Gastrocnemius medialis (tissue), 4 donors: ENCODE measurements around the gene SIK3. TPM values are rescaled to one million over a fixed set of nuclear protein-coding genes. Genes with fewer than 3 reads are reported as not detected.

Experiments
- ATAC-seq, 2 donors: fragments of 150-250 bp; one replicate each; pipeline ENCODE4 v1.9.1; 2016
- DNase-seq, 2 donors: peaks; one replicate each; pipeline ENCODE4 v3.0.0-alpha.2; 2019
- H3K27ac ChIP-seq, 4 donors: fragments of 200-600 bp; sonication (generic); 1 replicate in 1 of 4; 2 replicates in 3 of 4; pipeline ENCODE4 v1.5.1; 2016 to 2018; ENCODE audit warnings: mild to moderate bottlenecking in 2 of 4, moderate library complexity in 1 of 4
- H3K27me3 ChIP-seq, 3 donors: fragments of 200-600 bp; sonication (generic) in 2 of 3; 1 replicate in 1 of 3; 2 replicates in 2 of 3; pipeline versions ENCODE4 v1.5.1 to v1.6.0; 2016 to 2019; ENCODE audit warnings: mild to moderate bottlenecking in 1 of 3, moderate library complexity in 1 of 3
- H3K36me3 ChIP-seq, 2 donors: fragments of 200-600 bp; sonication (generic) in 1 of 2; one replicate each; pipeline ENCODE4 v1.5.1; 2017 to 2018
- H3K4me1 ChIP-seq, 2 donors: fragments of 200-600 bp; sonication (generic) in 1 of 2; one replicate each; pipeline ENCODE4 v1.5.1; 2016 to 2017; ENCODE audit warnings: mild to moderate bottlenecking in 2 of 2
- H3K4me3 ChIP-seq, 4 donors: fragments of 200-600 bp; sonication (generic) in 3 of 4; 1 replicate in 1 of 4; 2 replicates in 3 of 4; pipeline ENCODE4 v1.5.1; 2016 to 2019; ENCODE audit warnings: mild to moderate bottlenecking in 2 of 4
- H3K9me3 ChIP-seq, 3 donors: fragments of 200-600 bp; sonication (generic) in 2 of 3; 1 replicate in 1 of 3; 2 replicates in 2 of 3; pipeline ENCODE4 v1.5.1; 2016 to 2019
- POLR2A ChIP-seq, 2 donors: fragments of 450-650 bp; IDR thresholded peaks; one replicate each; pipeline ENCODE4 v1.6.1; 2017; ENCODE audit warnings: antibody characterized with exemption in 2 of 2, mild to moderate bottlenecking in 2 of 2, moderate library complexity in 2 of 2
- in situ Hi-C, 4 donors: fragments of 200-750 bp; cut with MboI; loops; one replicate each; pipeline versions ENCODE4 v1.15.0 to v1.8.0; 2017; ENCODE audit warnings: low sequenced_read_pairs in 4 of 4
- intact Hi-C: fragments of 100-400 bp; cut with DNase I; formaldehyde crosslinking; loops from one replicate; pipeline ENCODE4 v1.15.1; 2023; ENCODE audit warnings: low total_unique reads
- total RNA-seq, 4 donors: library from RNA; depleted of rRNA; stranded (reverse); fragments of >200 nt; gene quantifications; one replicate each; pipeline versions ENCODE4 v1.1.0 to v1.2.3, GENCODE V29; 2016
- TF ChIP-seq, protein P1 (sequence below), 5 experiments: fragments of 450-650 bp in 3 of 5; fragments of 200-600 bp in 2 of 5; sonication (generic) in 2 of 5; IDR thresholded peaks in 4 of 5; conservative IDR thresholded peaks in 1 of 5; 1 replicate in 4 of 5; 2 replicates in 1 of 5; pipeline ENCODE4 v1.5.1; 2016 to 2019; ENCODE audit warnings: antibody characterized with exemption in 5 of 5, mild to moderate bottlenecking in 3 of 5, moderate library complexity in 3 of 5

The SIK3 gene
- total RNA-seq, 4 donors from 2014 or later = 34.4 to 42.4 (median 37.2) TPM

DNA sequence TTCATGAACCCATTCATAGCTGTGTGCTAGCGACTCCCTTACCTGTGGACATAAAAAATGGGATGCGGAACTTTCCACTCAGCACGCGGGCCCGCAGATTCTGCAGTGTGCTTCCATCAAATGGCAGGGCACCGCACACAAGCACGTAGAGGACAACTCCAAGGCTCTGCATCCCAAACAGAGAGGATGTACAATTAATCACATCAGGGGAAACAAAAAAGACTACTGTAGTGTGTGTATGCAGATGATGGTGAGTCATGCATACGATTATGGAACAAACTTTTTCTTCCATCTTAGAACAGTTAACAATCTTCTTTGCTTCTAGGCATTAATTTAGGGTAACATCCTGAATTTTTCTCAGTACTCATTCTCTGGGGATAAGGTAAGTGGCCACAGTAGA lies 202.0 kb downstream of the SIK3 start:
- H3K9me3 ChIP-seq = no peaks in the 10 kb centered on the region
- TF ChIP-seq POLR2A (IDR thresholded peaks at IDR 0.05) = no peak
- TF ChIP-seq, protein P1, sequence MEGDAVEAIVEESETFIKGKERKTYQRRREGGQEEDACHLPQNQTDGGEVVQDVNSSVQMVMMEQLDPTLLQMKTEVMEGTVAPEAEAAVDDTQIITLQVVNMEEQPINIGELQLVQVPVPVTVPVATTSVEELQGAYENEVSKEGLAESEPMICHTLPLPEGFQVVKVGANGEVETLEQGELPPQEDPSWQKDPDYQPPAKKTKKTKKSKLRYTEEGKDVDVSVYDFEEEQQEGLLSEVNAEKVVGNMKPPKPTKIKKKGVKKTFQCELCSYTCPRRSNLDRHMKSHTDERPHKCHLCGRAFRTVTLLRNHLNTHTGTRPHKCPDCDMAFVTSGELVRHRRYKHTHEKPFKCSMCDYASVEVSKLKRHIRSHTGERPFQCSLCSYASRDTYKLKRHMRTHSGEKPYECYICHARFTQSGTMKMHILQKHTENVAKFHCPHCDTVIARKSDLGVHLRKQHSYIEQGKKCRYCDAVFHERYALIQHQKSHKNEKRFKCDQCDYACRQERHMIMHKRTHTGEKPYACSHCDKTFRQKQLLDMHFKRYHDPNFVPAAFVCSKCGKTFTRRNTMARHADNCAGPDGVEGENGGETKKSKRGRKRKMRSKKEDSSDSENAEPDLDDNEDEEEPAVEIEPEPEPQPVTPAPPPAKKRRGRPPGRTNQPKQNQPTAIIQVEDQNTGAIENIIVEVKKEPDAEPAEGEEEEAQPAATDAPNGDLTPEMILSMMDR (IDR thresholded peaks at IDR 0.05 in 4 of 5, conservative IDR thresholded peaks at IDR 0.05 in 1 of 5) = no peak
- DNase-seq = no peak
- H3K27me3 ChIP-seq = no peaks in the 10 kb centered on the region
- no peak overlapping the region for H3K4me3 ChIP-seq
- no peak for ATAC-seq
- H3K4me1 ChIP-seq = peaks cover 8 to 15% of the 10 kb centered on the region in 2 donors
- in situ Hi-C loops (loop anchor here in 1 of 4 donors (25.0 kb wide), 1 partner anchor 341 kb away; the partner anchor contains the start of genes PCSK7 and RNF214), intact Hi-C loops (no loop called here)
- no peak overlapping the region for H3K27ac ChIP-seq
- peaks cover 0 to 16% of the 10 kb centered on the region in 2 donors for H3K36me3 ChIP-seq

DNA sequence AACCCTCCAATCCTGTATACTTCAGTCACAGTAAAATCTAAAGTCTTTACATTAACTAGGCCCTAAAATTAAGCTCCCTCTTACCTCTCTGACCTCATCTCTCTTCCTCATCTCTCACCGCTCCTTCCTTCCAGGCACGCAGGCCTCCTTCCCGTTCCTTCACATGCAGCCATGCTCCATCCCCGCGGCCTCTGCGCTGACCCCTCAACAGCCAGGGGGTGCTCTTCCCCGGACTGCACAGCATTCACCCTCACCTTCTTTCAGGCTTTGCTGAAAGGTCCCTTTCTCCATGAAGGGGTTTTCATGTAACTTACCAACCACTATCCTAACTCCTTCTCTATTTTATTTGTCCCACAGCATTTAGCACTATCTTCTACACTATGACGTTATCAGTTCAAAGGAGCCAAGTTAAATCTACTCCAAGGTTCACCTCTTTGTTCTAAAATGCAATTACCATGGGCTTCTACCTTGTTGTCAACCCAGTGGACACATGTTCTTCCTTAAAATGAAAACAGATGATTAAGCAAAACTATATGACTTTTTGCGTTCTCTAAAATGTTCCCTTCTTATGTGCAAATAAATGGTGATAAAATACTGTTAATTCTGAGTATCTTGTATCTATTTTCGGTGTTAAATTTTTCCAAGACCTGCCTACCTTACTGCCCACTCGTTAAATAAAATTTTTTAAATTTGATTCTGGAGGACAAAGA lies 203.0 kb downstream of the SIK3 start:
- peaks cover 0 to 5% of the 10 kb centered on the region in 2 donors for H3K4me1 ChIP-seq
- in situ Hi-C loops = loop anchor here in 1 of 4 donors (25.0 kb wide), 1 partner anchor 342 kb away; the partner anchor contains the start of genes PCSK7 and RNF214
- no peaks in the 10 kb centered on the region for H3K9me3 ChIP-seq
- ATAC-seq = no peak
- TF ChIP-seq, protein P1 (IDR thresholded peaks at IDR 0.05 in 4 of 5, conservative IDR thresholded peaks at IDR 0.05 in 1 of 5) = peak in 3 of 5 experiments; percentile 19 to 48 (median 32)
- TF ChIP-seq POLR2A (IDR thresholded peaks at IDR 0.05) = no peak
- H3K27ac ChIP-seq = no peak overlapping the region
- intact Hi-C loops = no loop called here
- peaks cover 0 to 16% of the 10 kb centered on the region in 2 donors for H3K36me3 ChIP-seq
- H3K4me3 ChIP-seq = no peak overlapping the region
- DNase-seq = no peak
- no peaks in the 10 kb centered on the region for H3K27me3 ChIP-seq

DNA sequence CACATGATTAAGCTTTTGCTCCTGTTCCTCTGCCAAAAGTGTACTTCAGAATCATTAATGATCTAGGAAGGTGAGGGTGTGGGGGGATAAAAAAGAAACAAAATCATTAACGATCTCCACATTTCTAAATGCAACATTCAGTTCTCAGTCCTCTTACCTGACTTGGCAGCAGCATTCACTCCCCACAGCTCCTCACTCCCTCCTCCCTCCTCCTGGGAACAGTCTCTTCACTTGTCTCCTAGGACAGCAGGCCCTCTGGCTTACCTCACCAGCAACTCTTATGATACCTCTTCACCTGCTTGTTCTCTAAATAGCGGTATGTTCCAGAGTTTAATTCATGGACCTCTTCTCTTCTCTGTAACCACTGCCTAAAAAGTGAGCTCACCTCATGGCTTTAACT lies 204.3 kb downstream of the SIK3 start:
- no peak for ATAC-seq
- no peak overlapping the region for H3K4me3 ChIP-seq
- H3K36me3 ChIP-seq = peaks cover 0 to 16% of the 10 kb centered on the region in 2 donors
- no peaks in the 10 kb centered on the region for H3K27me3 ChIP-seq
- H3K4me1 ChIP-seq = peaks cover 0 to 4% of the 10 kb centered on the region in 2 donors
- no peaks in the 10 kb centered on the region for H3K9me3 ChIP-seq
- intact Hi-C loops = no loop called here
- in situ Hi-C loops = loop anchor here in 1 of 4 donors (25.0 kb wide), 1 partner anchor 343 kb away; the partner anchor contains the start of genes PCSK7 and RNF214
- no peak overlapping the region for H3K27ac ChIP-seq
- TF ChIP-seq, protein P1 (IDR thresholded peaks at IDR 0.05 in 4 of 5, conservative IDR thresholded peaks at IDR 0.05 in 1 of 5) = no peak
- TF ChIP-seq POLR2A (IDR thresholded peaks at IDR 0.05) = no peak
- no peak for DNase-seq

DNA sequence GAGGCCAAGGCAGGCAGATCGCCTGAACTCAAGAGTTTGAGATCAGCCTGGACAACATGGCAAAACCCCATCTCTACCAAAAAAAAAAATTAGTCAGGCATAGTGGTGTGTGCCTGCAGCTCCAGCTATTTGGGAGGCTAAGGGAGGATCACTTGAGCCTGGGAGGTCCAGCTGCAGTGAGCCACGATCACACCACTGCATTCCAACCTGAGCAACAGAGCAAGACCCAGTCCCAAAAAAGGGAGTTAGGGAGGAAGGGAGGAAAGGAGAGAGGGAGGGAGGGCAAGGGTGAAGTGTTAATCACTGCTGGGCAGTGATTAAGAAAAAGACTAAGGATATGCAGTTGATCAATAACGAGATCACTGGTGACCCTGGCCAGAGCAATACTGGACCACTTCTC lies 204.8 kb downstream of the SIK3 start:
- Histone ChIP-seq H3K9me3 (no peaks in the 10 kb centered on the region), H3K27ac (no peak overlapping the region), H3K4me1 (peaks cover 0 to 4% of the 10 kb centered on the region in 2 donors), H3K27me3 (no peaks in the 10 kb centered on the region), H3K36me3 (peaks cover 0 to 16% of the 10 kb centered on the region in 2 donors), H3K4me3 (no peak overlapping the region)
- in situ Hi-C loops = loop anchor here in 1 of 4 donors (25.0 kb wide), 1 partner anchor 344 kb away; the partner anchor contains the start of genes PCSK7 and RNF214
- TF ChIP-seq, protein P1 (IDR thresholded peaks at IDR 0.05 in 4 of 5, conservative IDR thresholded peaks at IDR 0.05 in 1 of 5) = no peak
- TF ChIP-seq POLR2A (IDR thresholded peaks at IDR 0.05) = no peak
- no peak for ATAC-seq
- no peak for DNase-seq
- intact Hi-C loops = no loop called here
